ENCODE results near the gene LRRC8C.

The LRRC8C gene

GRCh38 chr1:89757532-89757931, 124.6 kb downstream of the LRRC8C start:
- peak overlapping the region; percentile 13 to 74 (median 47) for H3K4me3 ChIP-seq (ENCODE audit: low read depth in 1 of 5, low read length in 5 of 5)
- no peaks in the 10 kb centered on the region for H3K27me3 ChIP-seq (ENCODE audit: control insufficient read depth in 5 of 5, insufficient read depth in 4 of 5, low read length in 5 of 5)
- peak overlapping the region; percentile 77 for H3K27ac ChIP-seq (ENCODE audit: low read depth, low read length)
- peak overlapping the region in 1 of 5 donors; percentile 44 for H3K9ac ChIP-seq (ENCODE audit: low read length in 5 of 5)
- H3K4me1 ChIP-seq (ENCODE audit: control insufficient read depth in 5 of 5, insufficient read depth in 5 of 5, low read length in 5 of 5), result peaks cover 22 to 73% (median 66%) of the 10 kb centered on the region in 5 donors
- no peaks in the 10 kb centered on the region for H3K9me3 ChIP-seq (ENCODE audit: control insufficient read depth in 5 of 5, low read length in 5 of 5)
- no peaks in the 10 kb centered on the region for H3K36me3 ChIP-seq (ENCODE audit: control insufficient read depth in 5 of 5, insufficient read depth in 5 of 5, low read length in 5 of 5)

GRCh38 chr1:89758156-89758555, 125.2 kb downstream of the LRRC8C start:
- H3K4me3 ChIP-seq (ENCODE audit: low read depth in 1 of 5, low read length in 5 of 5), result peak overlapping the region; percentile 13 to 74 (median 47)
- no peaks in the 10 kb centered on the region for H3K27me3 ChIP-seq (ENCODE audit: control insufficient read depth in 5 of 5, insufficient read depth in 4 of 5, low read length in 5 of 5)
- peaks cover 22 to 78% (median 71%) of the 10 kb centered on the region in 5 donors for H3K4me1 ChIP-seq (ENCODE audit: control insufficient read depth in 5 of 5, insufficient read depth in 5 of 5, low read length in 5 of 5)
- no peaks in the 10 kb centered on the region for H3K9me3 ChIP-seq (ENCODE audit: control insufficient read depth in 5 of 5, low read length in 5 of 5)
- no peaks in the 10 kb centered on the region for H3K36me3 ChIP-seq (ENCODE audit: control insufficient read depth in 5 of 5, insufficient read depth in 5 of 5, low read length in 5 of 5)
- peak overlapping the region in 2 of 5 donors; percentile 40 to 44 for H3K9ac ChIP-seq (ENCODE audit: low read length in 5 of 5)
- H3K27ac ChIP-seq (ENCODE audit: low read depth, low read length), result peak overlapping the region; percentile 77

- Histone ChIP-seq H3K36me3 (ENCODE audit: control insufficient read depth in 5 of 5, insufficient read depth in 5 of 5, low read length in 5 of 5) (no peaks in the 10 kb centered on the region), H3K27me3 (ENCODE audit: control insufficient read depth in 5 of 5, insufficient read depth in 4 of 5, low read length in 5 of 5) (no peaks in the 10 kb centered on the region), H3K9me3 (ENCODE audit: control insufficient read depth in 5 of 5, low read length in 5 of 5) (no peaks in the 10 kb centered on the region), H3K4me1 (ENCODE audit: control insufficient read depth in 5 of 5, insufficient read depth in 5 of 5, low read length in 5 of 5) (peaks cover 24 to 82% (median 73%) of the 10 kb centered on the region in 5 donors), H3K27ac (ENCODE audit: low read depth, low read length) (peak overlapping the region; percentile 77), H3K4me3 (ENCODE audit: low read depth in 1 of 5, low read length in 5 of 5) (no peak overlapping the region), H3K9ac (ENCODE audit: low read length in 5 of 5) (no peak overlapping the region)
Observed at GRCh38 chr1:89759036-89759435, 126.1 kb downstream of the LRRC8C start.

GRCh38 chr1:89760496-89760895, 127.6 kb downstream of the LRRC8C start:
- H3K36me3 ChIP-seq (ENCODE audit: control insufficient read depth in 5 of 5, insufficient read depth in 5 of 5, low read length in 5 of 5), result no peaks in the 10 kb centered on the region
- H3K27ac ChIP-seq (ENCODE audit: low read depth, low read length), result peak overlapping the region; percentile 71
- H3K4me3 ChIP-seq (ENCODE audit: low read depth in 1 of 5, low read length in 5 of 5), result no peak overlapping the region
- no peaks in the 10 kb centered on the region for H3K9me3 ChIP-seq (ENCODE audit: control insufficient read depth in 5 of 5, low read length in 5 of 5)
- peaks cover 24 to 77% (median 65%) of the 10 kb centered on the region in 5 donors for H3K4me1 ChIP-seq (ENCODE audit: control insufficient read depth in 5 of 5, insufficient read depth in 5 of 5, low read length in 5 of 5)
- H3K27me3 ChIP-seq (ENCODE audit: control insufficient read depth in 5 of 5, insufficient read depth in 4 of 5, low read length in 5 of 5), result no peaks in the 10 kb centered on the region
- H3K9ac ChIP-seq (ENCODE audit: low read length in 5 of 5), result no peak overlapping the region

- Histone ChIP-seq H3K9me3 (ENCODE audit: control insufficient read depth in 5 of 5, low read length in 5 of 5) (no peaks in the 10 kb centered on the region), H3K4me1 (ENCODE audit: control insufficient read depth in 5 of 5, insufficient read depth in 5 of 5, low read length in 5 of 5) (peaks cover 24 to 72% (median 59%) of the 10 kb centered on the region in 5 donors), H3K9ac (ENCODE audit: low read length in 5 of 5) (no peak overlapping the region), H3K36me3 (ENCODE audit: control insufficient read depth in 5 of 5, insufficient read depth in 5 of 5, low read length in 5 of 5) (no peaks in the 10 kb centered on the region), H3K4me3 (ENCODE audit: low read depth in 1 of 5, low read length in 5 of 5) (no peak overlapping the region), H3K27ac (ENCODE audit: low read depth, low read length) (peak overlapping the region; percentile 71), H3K27me3 (ENCODE audit: control insufficient read depth in 5 of 5, insufficient read depth in 4 of 5, low read length in 5 of 5) (no peaks in the 10 kb centered on the region)
Observed at GRCh38 chr1:89761338-89761737, 128.4 kb downstream of the LRRC8C start.

- peak overlapping the region in 1 of 5 donors; percentile 40 for H3K9ac ChIP-seq (ENCODE audit: low read length in 5 of 5)
- peak overlapping the region; percentile 71 for H3K27ac ChIP-seq (ENCODE audit: low read depth, low read length)
- peaks cover 21 to 67% (median 54%) of the 10 kb centered on the region in 5 donors for H3K4me1 ChIP-seq (ENCODE audit: control insufficient read depth in 5 of 5, insufficient read depth in 5 of 5, low read length in 5 of 5)
- H3K36me3 ChIP-seq (ENCODE audit: control insufficient read depth in 5 of 5, insufficient read depth in 5 of 5, low read length in 5 of 5), result no peaks in the 10 kb centered on the region
- peak overlapping the region in 1 of 5 donors; percentile 63 for H3K4me3 ChIP-seq (ENCODE audit: low read depth in 1 of 5, low read length in 5 of 5)
- no peaks in the 10 kb centered on the region for H3K27me3 ChIP-seq (ENCODE audit: control insufficient read depth in 5 of 5, insufficient read depth in 4 of 5, low read length in 5 of 5)
- no peaks in the 10 kb centered on the region for H3K9me3 ChIP-seq (ENCODE audit: control insufficient read depth in 5 of 5, low read length in 5 of 5)
Observed at GRCh38 chr1:89761901-89762300, 129.0 kb downstream of the LRRC8C start.

GRCh38 chr1:89762386-89762778, 129.5 kb downstream of the LRRC8C start:
- Histone ChIP-seq H3K36me3 (ENCODE audit: control insufficient read depth in 5 of 5, insufficient read depth in 5 of 5, low read length in 5 of 5) (no peaks in the 10 kb centered on the region), H3K27me3 (ENCODE audit: control insufficient read depth in 5 of 5, insufficient read depth in 4 of 5, low read length in 5 of 5) (no peaks in the 10 kb centered on the region), H3K9me3 (ENCODE audit: control insufficient read depth in 5 of 5, low read length in 5 of 5) (no peaks in the 10 kb centered on the region), H3K4me1 (ENCODE audit: control insufficient read depth in 5 of 5, insufficient read depth in 5 of 5, low read length in 5 of 5) (peaks cover 18 to 62% (median 49%) of the 10 kb centered on the region in 5 donors), H3K9ac (ENCODE audit: low read length in 5 of 5) (peak overlapping the region in 3 of 5 donors; percentile 68 to 75 (median 69)), H3K4me3 (ENCODE audit: low read depth in 1 of 5, low read length in 5 of 5) (peak overlapping the region; percentile 63 to 91 (median 74)), H3K27ac (ENCODE audit: low read depth, low read length) (peak overlapping the region; percentile 71)

- Histone ChIP-seq H3K27me3 (ENCODE audit: control insufficient read depth in 5 of 5, insufficient read depth in 4 of 5, low read length in 5 of 5) (no peaks in the 10 kb centered on the region), H3K4me1 (ENCODE audit: control insufficient read depth in 5 of 5, insufficient read depth in 5 of 5, low read length in 5 of 5) (peaks cover 13 to 56% (median 43%) of the 10 kb centered on the region in 5 donors), H3K36me3 (ENCODE audit: control insufficient read depth in 5 of 5, insufficient read depth in 5 of 5, low read length in 5 of 5) (no peaks in the 10 kb centered on the region), H3K9ac (ENCODE audit: low read length in 5 of 5) (peak overlapping the region; percentile 65 to 75 (median 68)), H3K27ac (ENCODE audit: low read depth, low read length) (peak overlapping the region; percentile 71), H3K9me3 (ENCODE audit: control insufficient read depth in 5 of 5, low read length in 5 of 5) (no peaks in the 10 kb centered on the region), H3K4me3 (ENCODE audit: low read depth in 1 of 5, low read length in 5 of 5) (peak overlapping the region; percentile 72 to 91 (median 75))
Observed at GRCh38 chr1:89762779-89763648, 130.1 kb downstream of the LRRC8C start.

- Histone ChIP-seq H3K27ac (ENCODE audit: low read depth, low read length) (peak overlapping the region; percentile 71), H3K4me3 (ENCODE audit: low read depth in 1 of 5, low read length in 5 of 5) (peak overlapping the region; percentile 72 to 91 (median 75)), H3K9ac (ENCODE audit: low read length in 5 of 5) (peak overlapping the region in 4 of 5 donors; percentile 65 to 75 (median 68))
Observed at GRCh38 chr1:89763649-89763986, 130.7 kb downstream of the LRRC8C start.

GRCh38 chr1:89765774-89766173, 132.9 kb downstream of the LRRC8C start:
- Histone ChIP-seq H3K4me3 (ENCODE audit: low read depth in 1 of 5, low read length in 5 of 5) (no peak overlapping the region), H3K9ac (ENCODE audit: low read length in 5 of 5) (no peak overlapping the region), H3K27ac (ENCODE audit: low read depth, low read length) (no peak overlapping the region), H3K4me1 (ENCODE audit: control insufficient read depth in 5 of 5, insufficient read depth in 5 of 5, low read length in 5 of 5) (peaks cover 4 to 30% (median 23%) of the 10 kb centered on the region in 5 donors), H3K27me3 (ENCODE audit: control insufficient read depth in 5 of 5, insufficient read depth in 4 of 5, low read length in 5 of 5) (no peaks in the 10 kb centered on the region), H3K9me3 (ENCODE audit: control insufficient read depth in 5 of 5, low read length in 5 of 5) (no peaks in the 10 kb centered on the region), H3K36me3 (ENCODE audit: control insufficient read depth in 5 of 5, insufficient read depth in 5 of 5, low read length in 5 of 5) (no peaks in the 10 kb centered on the region)

More at GRCh38 chr1:89763649-89763986, 130.7 kb downstream of the LRRC8C start:
- Histone ChIP-seq H3K36me3 (ENCODE audit: control insufficient read depth in 5 of 5, insufficient read depth in 5 of 5, low read length in 5 of 5) (no peaks in the 10 kb centered on the region), H3K27me3 (ENCODE audit: control insufficient read depth in 5 of 5, insufficient read depth in 4 of 5, low read length in 5 of 5) (no peaks in the 10 kb centered on the region), H3K4me1 (ENCODE audit: control insufficient read depth in 5 of 5, insufficient read depth in 5 of 5, low read length in 5 of 5) (peaks cover 8 to 50% (median 37%) of the 10 kb centered on the region in 5 donors), H3K9me3 (ENCODE audit: control insufficient read depth in 5 of 5, low read length in 5 of 5) (no peaks in the 10 kb centered on the region)

Measured in subcutaneous abdominal adipose tissue (tissue), 5 donors.